Type B pancreatic cell (in vitro differentiated cells): ENCODE data around the gene STRIP2. TPM values are rescaled to one million over a fixed set of nuclear protein-coding genes. Genes with fewer than 3 reads are reported as not detected.
"Not testable (repeated sequence)": the region's sequence is repeated elsewhere in the genome, so short reads cannot be mapped to it uniquely, and the experiment has no call there.

Experiments
- DNase-seq: peaks from one replicate; pipeline ENCODE4 v3.0.0; 2021; ENCODE audit warnings: mixed read lengths; ENCODE audit not compliant: unreplicated experiment; ENCODE audit errors: extremely low spot score
- H3K27ac Mint-ChIP-seq: 2 replicates; pipeline ENCODE4 v1.8.0; 2021; ENCODE audit warnings: mild to moderate bottlenecking, mixed read lengths
- H3K27me3 Mint-ChIP-seq: 2 replicates; pipeline ENCODE4 v1.8.0; 2021; ENCODE audit warnings: mixed read lengths
- H3K36me3 Mint-ChIP-seq: 2 replicates; pipeline ENCODE4 v1.8.0; 2021; ENCODE audit warnings: mixed read lengths
- H3K4me1 Mint-ChIP-seq: one replicate; pipeline ENCODE4 v1.8.0; 2021; ENCODE audit warnings: mixed read lengths; ENCODE audit not compliant: unreplicated experiment
- H3K4me3 Mint-ChIP-seq: 2 replicates; pipeline ENCODE4 v1.8.0; 2021; ENCODE audit warnings: mild to moderate bottlenecking, mixed read lengths
- H3K9me3 Mint-ChIP-seq: 2 replicates; pipeline ENCODE4 v1.8.0; 2021; ENCODE audit warnings: mixed read lengths
- total RNA-seq: library from RNA; stranded (reverse); gene quantifications from 2 replicates; pipeline ENCODE4 v1.2.1, GENCODE V29; 2021; ENCODE audit warnings: low replicate concordance
- TF ChIP-seq, protein P1 (sequence below): fragments of 200-600 bp; sonication (generic); conservative IDR thresholded peaks from 2 replicates; pipeline ENCODE4 v1.5.0; 2021; ENCODE audit warnings: antibody characterized with exemption, mild to moderate bottlenecking

Gene STRIP2
- total RNA-seq, 1 donor from 2014 or later: 8.7 TPM

DNA sequence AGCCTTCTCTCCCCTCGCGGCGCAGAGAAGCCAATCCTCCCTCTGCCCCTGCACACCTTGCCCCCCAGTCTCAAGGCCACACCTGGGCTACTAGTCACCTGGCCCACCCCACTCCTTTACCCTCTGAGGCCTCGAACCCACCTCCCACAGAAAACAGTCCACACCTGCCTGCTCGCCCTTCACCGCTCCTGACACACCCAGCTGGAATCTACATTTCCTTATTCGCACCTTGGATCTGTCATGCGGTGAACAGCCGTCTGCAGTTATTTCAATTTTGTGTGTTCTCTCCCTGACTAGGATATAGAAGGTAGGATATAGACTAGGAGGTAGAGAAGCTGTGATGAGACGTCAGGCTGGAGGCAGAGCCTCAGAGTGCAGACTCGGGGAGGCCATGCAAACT is 97.5 kb downstream of the STRIP2 start:
- DNase-seq: no peak
- no peaks in the 10 kb centered on the region for H3K27me3 Mint-ChIP-seq
- H3K4me3 Mint-ChIP-seq: no peak overlapping the region
- no peaks in the 10 kb centered on the region for H3K36me3 Mint-ChIP-seq
- H3K27ac Mint-ChIP-seq: no peak overlapping the region
- H3K4me1 Mint-ChIP-seq: peaks cover 4% of the 10 kb centered on the region
- TF ChIP-seq, protein P1, sequence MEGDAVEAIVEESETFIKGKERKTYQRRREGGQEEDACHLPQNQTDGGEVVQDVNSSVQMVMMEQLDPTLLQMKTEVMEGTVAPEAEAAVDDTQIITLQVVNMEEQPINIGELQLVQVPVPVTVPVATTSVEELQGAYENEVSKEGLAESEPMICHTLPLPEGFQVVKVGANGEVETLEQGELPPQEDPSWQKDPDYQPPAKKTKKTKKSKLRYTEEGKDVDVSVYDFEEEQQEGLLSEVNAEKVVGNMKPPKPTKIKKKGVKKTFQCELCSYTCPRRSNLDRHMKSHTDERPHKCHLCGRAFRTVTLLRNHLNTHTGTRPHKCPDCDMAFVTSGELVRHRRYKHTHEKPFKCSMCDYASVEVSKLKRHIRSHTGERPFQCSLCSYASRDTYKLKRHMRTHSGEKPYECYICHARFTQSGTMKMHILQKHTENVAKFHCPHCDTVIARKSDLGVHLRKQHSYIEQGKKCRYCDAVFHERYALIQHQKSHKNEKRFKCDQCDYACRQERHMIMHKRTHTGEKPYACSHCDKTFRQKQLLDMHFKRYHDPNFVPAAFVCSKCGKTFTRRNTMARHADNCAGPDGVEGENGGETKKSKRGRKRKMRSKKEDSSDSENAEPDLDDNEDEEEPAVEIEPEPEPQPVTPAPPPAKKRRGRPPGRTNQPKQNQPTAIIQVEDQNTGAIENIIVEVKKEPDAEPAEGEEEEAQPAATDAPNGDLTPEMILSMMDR: no peak
- H3K9me3 Mint-ChIP-seq: no peaks in the 10 kb centered on the region

- TF ChIP-seq, protein P1: no peak
- Mint-ChIP-seq H3K27ac (no peak overlapping the region), H3K4me3 (no peak overlapping the region), H3K36me3 (no peaks in the 10 kb centered on the region), H3K4me1 (peaks cover 4% of the 10 kb centered on the region), H3K9me3 (no peaks in the 10 kb centered on the region), H3K27me3 (no peaks in the 10 kb centered on the region)
- DNase-seq: no peak
Measured at GRCh38 chr7:129532375-129532774, 98.1 kb downstream of the STRIP2 start.

DNA sequence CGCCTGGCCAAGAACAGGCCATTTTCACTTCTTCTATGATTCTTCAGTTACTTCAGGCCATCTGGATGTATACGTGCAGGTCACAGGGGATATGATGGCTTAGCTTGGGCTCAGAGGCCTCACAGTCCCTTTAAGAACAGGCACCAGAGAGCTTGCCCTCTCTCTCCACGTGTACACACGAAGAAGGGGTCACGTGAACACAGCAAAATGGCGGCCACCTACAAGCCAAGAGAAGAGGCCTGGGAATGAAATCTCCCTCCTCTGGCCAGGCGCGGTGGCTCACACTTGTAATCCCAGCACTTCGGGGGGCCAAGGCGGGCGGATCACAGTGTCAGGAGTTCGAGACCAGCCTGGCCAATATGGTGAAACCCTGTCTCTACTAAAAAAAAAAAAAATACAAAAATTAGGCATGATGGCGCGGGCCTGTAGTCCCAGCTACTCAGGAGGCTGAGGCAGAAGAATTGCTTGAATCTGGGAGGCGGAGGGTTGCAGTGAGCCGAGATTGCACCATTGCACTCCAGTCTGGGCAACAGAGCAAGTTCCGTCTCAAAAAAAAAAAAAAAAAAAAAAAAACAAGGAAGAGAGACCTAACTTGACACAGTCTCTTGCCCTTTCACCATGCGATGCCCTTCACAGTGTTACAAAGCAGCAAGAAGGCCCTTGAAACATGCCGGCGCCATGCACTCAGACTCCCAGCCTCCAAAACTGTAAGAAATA is 100.5 kb downstream of the STRIP2 start:
- not testable (repeated sequence) for H3K4me3 Mint-ChIP-seq, DNase-seq, H3K9me3 Mint-ChIP-seq, H3K4me1 Mint-ChIP-seq, H3K27ac Mint-ChIP-seq, H3K36me3 Mint-ChIP-seq, H3K27me3 Mint-ChIP-seq

GRCh38 chr7:129535896-129536295 is 101.7 kb downstream of the STRIP2 start:
- Mint-ChIP-seq H3K4me3 (no peak overlapping the region), H3K36me3 (no peaks in the 10 kb centered on the region), H3K4me1 (peaks cover 4% of the 10 kb centered on the region), H3K27ac (no peak overlapping the region), H3K27me3 (no peaks in the 10 kb centered on the region), H3K9me3 (no peaks in the 10 kb centered on the region)
- DNase-seq: no peak
- TF ChIP-seq, protein P1: no peak

DNA sequence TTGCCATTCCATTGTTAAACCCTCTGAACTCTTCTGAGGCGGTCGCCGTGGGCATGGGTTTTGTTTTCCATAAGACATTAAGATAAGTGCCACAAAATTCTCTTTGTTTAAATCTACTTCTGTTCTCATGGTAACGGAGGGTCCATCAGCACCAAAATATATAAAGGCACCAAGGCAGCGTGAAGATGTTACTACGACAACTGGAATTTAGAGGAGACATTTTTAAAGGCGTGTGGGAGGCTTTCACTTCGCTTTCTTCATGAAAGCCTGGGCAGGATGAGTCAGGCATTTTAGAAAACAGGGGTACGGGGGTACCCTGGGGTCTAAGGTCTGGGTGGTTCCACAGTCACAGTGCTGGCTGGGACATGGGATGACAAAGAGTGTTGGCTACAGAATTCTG is 102.1 kb downstream of the STRIP2 start:
- TF ChIP-seq, protein P1: no peak
- Mint-ChIP-seq H3K4me1 (peaks cover 4% of the 10 kb centered on the region), H3K9me3 (no peaks in the 10 kb centered on the region), H3K27me3 (no peaks in the 10 kb centered on the region), H3K36me3 (no peaks in the 10 kb centered on the region), H3K4me3 (no peak overlapping the region), H3K27ac (no peak overlapping the region)
- no peak for DNase-seq

Other genes starting within 250 kb of the STRIP2 start
- 38.6 and 94.9 TPM in 2 replicates for gene SMO, start 245.8 kb upstream of the STRIP2 start, total RNA-seq
- 15.7 and 27.8 TPM in 2 replicates for gene AHCYL2, start 209.4 kb upstream of the STRIP2 start, total RNA-seq
- gene SMKR1, start 68.1 kb downstream of the STRIP2 start, total RNA-seq: 1.5 TPM in 1 of 2 replicates, not detected in the other
- gene NRF1, start 177.3 kb downstream of the STRIP2 start, total RNA-seq: 16.9 and 25.6 TPM in 2 replicates